MM.1S (cell line): ENCODE measurements around the gene S100P.

Experiments
- EZH2 ChIP-seq: fragments of 300-600 bp; sonication (generic); optimal IDR thresholded peaks from 2 replicates; pipeline ENCODE3; 2017; ENCODE audit warnings: low read depth, mild to moderate bottlenecking, antibody characterized with exemption, low read length, mixed read lengths
- EZH2phosphoT487 ChIP-seq: fragments of 300-600 bp; sonication (generic); IDR thresholded peaks from 2 replicates; pipeline ENCODE4 v1.6.1; 2018; ENCODE audit warnings: antibody characterized with exemption, low read length
- TF ChIP-seq, protein P1 (sequence below): fragments of 300-600 bp; sonication (generic); IDR thresholded peaks from 2 replicates; pipeline ENCODE4 v1.5.1; 2016; ENCODE audit warnings: antibody characterized with exemption, low read length, mixed read lengths

DNA sequence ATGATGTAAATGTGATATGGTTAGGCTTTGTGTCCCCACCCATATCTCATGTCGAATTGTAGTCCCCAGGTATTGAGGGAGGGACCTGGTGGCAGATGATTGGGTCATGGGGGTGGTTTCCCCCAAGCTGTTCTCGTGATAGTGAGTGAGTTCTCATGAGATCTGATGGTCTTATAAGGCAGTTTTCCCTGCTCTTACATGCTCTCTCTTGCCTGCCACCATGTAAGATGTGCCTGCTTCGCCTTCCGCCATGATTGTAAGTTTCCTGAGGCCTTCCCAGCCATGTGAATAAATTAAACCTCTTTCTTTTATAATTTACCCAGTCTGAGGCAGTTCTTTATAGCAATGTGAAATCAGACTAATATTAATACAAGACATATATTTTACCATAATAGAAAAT, 46.2 kb downstream of the S100P start:
- TF ChIP-seq, protein P1, sequence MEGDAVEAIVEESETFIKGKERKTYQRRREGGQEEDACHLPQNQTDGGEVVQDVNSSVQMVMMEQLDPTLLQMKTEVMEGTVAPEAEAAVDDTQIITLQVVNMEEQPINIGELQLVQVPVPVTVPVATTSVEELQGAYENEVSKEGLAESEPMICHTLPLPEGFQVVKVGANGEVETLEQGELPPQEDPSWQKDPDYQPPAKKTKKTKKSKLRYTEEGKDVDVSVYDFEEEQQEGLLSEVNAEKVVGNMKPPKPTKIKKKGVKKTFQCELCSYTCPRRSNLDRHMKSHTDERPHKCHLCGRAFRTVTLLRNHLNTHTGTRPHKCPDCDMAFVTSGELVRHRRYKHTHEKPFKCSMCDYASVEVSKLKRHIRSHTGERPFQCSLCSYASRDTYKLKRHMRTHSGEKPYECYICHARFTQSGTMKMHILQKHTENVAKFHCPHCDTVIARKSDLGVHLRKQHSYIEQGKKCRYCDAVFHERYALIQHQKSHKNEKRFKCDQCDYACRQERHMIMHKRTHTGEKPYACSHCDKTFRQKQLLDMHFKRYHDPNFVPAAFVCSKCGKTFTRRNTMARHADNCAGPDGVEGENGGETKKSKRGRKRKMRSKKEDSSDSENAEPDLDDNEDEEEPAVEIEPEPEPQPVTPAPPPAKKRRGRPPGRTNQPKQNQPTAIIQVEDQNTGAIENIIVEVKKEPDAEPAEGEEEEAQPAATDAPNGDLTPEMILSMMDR, result no peak
- TF ChIP-seq EZH2, result no peak
- no peak for TF ChIP-seq EZH2phosphoT487
